ENCODE data around the gene GET3. TPM values are rescaled to one million over a fixed set of nuclear protein-coding genes. Genes with fewer than 3 reads are reported as not detected.
A peak's percentile ranks its signal among the peaks of the same experiment; 100 is the strongest.

Gene GET3
- total and polyA plus RNA-seq, 4 experiments from 2014 or later, result 30.8 to 114 (median 47.6) TPM

- H3K27me3 ChIP-seq (ENCODE audit: insufficient read depth, low read length), result no peaks in the 10 kb centered on the region
- H3K27ac Mint-ChIP-seq, result no peak overlapping the region
- POLR2A ChIA-PET (ENCODE audit: partially characterized antibody), result interaction anchor here (0.6 to 3.6 kb wide), 3 partner anchors 10 to 511 kb away, joined by 3 to 30 read pairs (median 11); no protein-coding TSS in a partner anchor
These were observed 30.4 kb downstream of the GET3 start for GRCh38 chr19:12767666-12768065.

DNA sequence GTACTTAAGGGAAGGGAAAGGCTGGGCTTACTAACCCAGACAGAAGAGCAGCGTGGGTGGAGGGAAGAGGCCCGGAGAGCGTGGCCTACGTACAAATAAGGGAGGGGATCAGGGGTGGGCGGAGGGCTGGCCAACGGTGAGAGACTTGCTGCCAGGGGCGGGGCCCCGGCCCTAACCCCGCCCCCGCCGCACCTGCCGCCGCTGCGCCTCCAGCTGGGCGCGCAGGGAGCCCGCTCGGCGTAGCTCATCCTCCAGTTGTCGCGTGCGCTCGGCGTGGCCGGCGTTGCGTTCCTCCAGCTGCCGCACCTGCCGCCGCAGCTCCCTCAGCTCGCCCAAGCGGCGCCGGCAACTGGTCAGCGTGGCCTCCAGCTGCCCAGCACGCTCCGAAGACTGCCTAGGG lies 32.4 kb downstream of the GET3 start:
- H3K27me3 ChIP-seq (ENCODE audit: insufficient read depth, low read length), result no peaks in the 10 kb centered on the region
- H3K4me3 ChIP-seq (ENCODE audit: low read length in 2 of 2), result no peak overlapping the region
- H3K36me3 Mint-ChIP-seq, result peaks cover 0 to 5% of the 10 kb centered on the region in 2 donors
- H3K9me3 Mint-ChIP-seq, result peaks cover 0 to 2% (median 0%) of the 10 kb centered on the region in 8 donors
- no peaks in the 10 kb centered on the region for H3K27me3 Mint-ChIP-seq
- H3K36me3 ChIP-seq (ENCODE audit: insufficient read depth, low read length), result no peaks in the 10 kb centered on the region
- no peak overlapping the region for H3K27ac ChIP-seq (ENCODE audit: low read depth, low read length)
- H3K9me3 ChIP-seq (ENCODE audit: control insufficient read depth in 1 of 2, low read length in 2 of 2), result no peaks in the 10 kb centered on the region
- peak; percentile 55 to 71 (median 67) for DNase-seq
- peak overlapping the region in 6 of 8 donors; percentile 24 to 62 (median 52) for H3K4me3 Mint-ChIP-seq
- ChIA-PET POLR2A (ENCODE audit: partially characterized antibody) (interaction anchor here (16.4 kb wide), 1 partner anchor 25 kb away, joined by 1162 read pairs; the partner anchor contains the start of genes JUNB, PRDX2 and THSD8), CTCF (ENCODE audit: partially characterized antibody) (interaction anchor here (1.6 to 27.8 kb wide), 4 partner anchors 9 to 79 kb away, joined by 4 to 906 read pairs (median 16); partner anchors contain the start of genes JUNB, PRDX2, RNASEH2A and THSD8)
- peaks cover 3% of the 10 kb centered on the region for H3K4me1 ChIP-seq (ENCODE audit: insufficient read depth, low read length)
- peaks cover 10 to 14% (median 13%) of the 10 kb centered on the region in 4 donors for H3K4me1 Mint-ChIP-seq
- intact Hi-C loops (cut with micrococcal nuclease), result no loop called here
- H3K27ac Mint-ChIP-seq, result peak overlapping the region in 4 of 7 donors; percentile 10 to 78 (median 54)

More at GRCh38 chr19:12767666-12768065, 30.4 kb downstream of the GET3 start:
- Histone ChIP-seq H3K27ac (ENCODE audit: low read depth, low read length) (no peak overlapping the region), H3K36me3 (ENCODE audit: insufficient read depth, low read length) (no peaks in the 10 kb centered on the region), H3K9me3 (ENCODE audit: control insufficient read depth in 1 of 2, low read length in 2 of 2) (no peaks in the 10 kb centered on the region), H3K4me1 (ENCODE audit: insufficient read depth, low read length) (no peaks in the 10 kb centered on the region), H3K4me3 (ENCODE audit: low read length in 2 of 2) (no peak overlapping the region)
- CTCF ChIA-PET (ENCODE audit: partially characterized antibody), result interaction anchor here (1.1 to 27.8 kb wide), 6 partner anchors 8 to 106 kb away, joined by 3 to 906 read pairs (median 25); partner anchors contain the start of genes HOOK2, JUNB, PRDX2 and RNASEH2A
- H3K4me1 Mint-ChIP-seq, result peaks cover 4 to 14% (median 5%) of the 10 kb centered on the region in 4 donors
- intact Hi-C loops (cut with micrococcal nuclease), result no loop called here
- no peak for DNase-seq
- peaks cover 0 to 2% (median 0%) of the 10 kb centered on the region in 8 donors for H3K9me3 Mint-ChIP-seq
- H3K4me3 Mint-ChIP-seq, result no peak overlapping the region
- H3K27me3 Mint-ChIP-seq, result no peaks in the 10 kb centered on the region
- H3K36me3 Mint-ChIP-seq, result peaks cover 0 to 5% of the 10 kb centered on the region in 2 donors

DNA sequence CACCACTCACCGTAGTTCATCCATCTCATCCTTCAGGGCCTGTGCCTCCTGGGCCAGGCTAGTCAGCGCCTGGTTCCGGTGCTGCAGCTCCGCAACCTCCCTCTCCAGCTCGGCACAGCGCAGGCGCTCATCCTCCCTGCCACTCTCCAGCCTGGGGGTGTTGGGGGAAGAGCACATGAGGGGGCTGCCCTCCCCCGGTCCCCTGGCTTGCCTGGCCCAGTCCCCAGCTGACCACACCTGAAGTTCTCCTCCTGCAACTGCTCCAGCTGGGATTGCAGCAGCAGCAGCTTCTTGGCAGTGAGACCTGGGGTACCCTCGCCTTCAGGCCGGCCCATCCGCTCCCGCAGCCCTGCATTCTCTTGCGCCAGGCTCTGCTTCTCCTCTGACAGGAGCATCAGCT lies 33.6 kb downstream of the GET3 start:
- Histone ChIP-seq H3K9me3 (ENCODE audit: control insufficient read depth in 1 of 2, low read length in 2 of 2) (no peaks in the 10 kb centered on the region), H3K4me3 (ENCODE audit: low read length in 2 of 2) (no peak overlapping the region), H3K4me1 (ENCODE audit: insufficient read depth, low read length) (peaks cover 8% of the 10 kb centered on the region), H3K27me3 (ENCODE audit: insufficient read depth, low read length) (no peaks in the 10 kb centered on the region), H3K27ac (ENCODE audit: low read depth, low read length) (no peak overlapping the region), H3K36me3 (ENCODE audit: insufficient read depth, low read length) (no peaks in the 10 kb centered on the region)
- Mint-ChIP-seq H3K9me3 (peaks cover 0 to 2% (median 0%) of the 10 kb centered on the region in 8 donors), H3K27me3 (no peaks in the 10 kb centered on the region), H3K27ac (no peak overlapping the region), H3K4me3 (no peak overlapping the region), H3K36me3 (no peaks in the 10 kb centered on the region), H3K4me1 (peaks cover 10 to 16% (median 14%) of the 10 kb centered on the region in 4 donors)
- CTCF ChIA-PET (ENCODE audit: partially characterized antibody), result interaction anchor here (1.0 to 27.8 kb wide), 5 partner anchors 11 to 77 kb away, joined by 3 to 906 read pairs (median 7); partner anchors contain the start of genes JUNB, PRDX2, RNASEH2A and THSD8
- intact Hi-C loops (cut with micrococcal nuclease), result no loop called here
- POLR2A ChIA-PET (ENCODE audit: partially characterized antibody), result interaction anchor here (0.6 to 16.4 kb wide), 2 partner anchors 24 to 69 kb away, joined by 3 to 1162 read pairs; partner anchors contain the start of genes JUNB, PRDX2 and THSD8
- DNase-seq, result peak in 1 of 5 donors; percentile 33

DNA sequence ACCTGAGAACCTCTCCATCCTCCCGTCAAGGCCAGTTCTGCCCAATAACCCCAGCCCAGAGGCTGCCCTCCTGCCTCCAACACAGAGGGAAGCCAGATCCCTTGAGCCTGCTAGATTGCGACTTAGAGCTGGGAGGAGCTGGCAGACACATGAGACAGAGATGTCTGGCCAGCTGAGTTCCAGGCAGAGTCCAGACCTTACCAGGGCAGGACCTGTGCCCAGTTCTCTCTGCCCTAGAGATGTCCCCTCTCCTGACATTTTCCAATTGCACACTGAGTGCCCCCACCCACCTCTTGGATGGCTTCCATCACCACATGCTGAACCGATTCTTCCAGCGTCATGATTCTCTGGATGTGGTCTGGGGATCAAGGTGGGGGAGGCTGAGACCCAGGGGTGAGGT lies 35.0 kb downstream of the GET3 start:
- H3K27ac Mint-ChIP-seq, result no peak overlapping the region
- H3K27me3 Mint-ChIP-seq, result no peaks in the 10 kb centered on the region
- peak in 1 of 5 donors; percentile 30 for DNase-seq
- H3K4me1 Mint-ChIP-seq, result peaks cover 10 to 18% (median 16%) of the 10 kb centered on the region in 4 donors
- H3K4me3 ChIP-seq (ENCODE audit: low read length in 2 of 2), result no peak overlapping the region
- no peaks in the 10 kb centered on the region for H3K36me3 Mint-ChIP-seq
- no peak overlapping the region for H3K27ac ChIP-seq (ENCODE audit: low read depth, low read length)
- no peaks in the 10 kb centered on the region for H3K9me3 Mint-ChIP-seq
- CTCF ChIA-PET (ENCODE audit: partially characterized antibody), result interaction anchor here (0.8 to 27.8 kb wide), 4 partner anchors 13 to 75 kb away, joined by 3 to 906 read pairs (median 18); partner anchors contain the start of genes JUNB, PRDX2, RNASEH2A and THSD8
- H3K4me1 ChIP-seq (ENCODE audit: insufficient read depth, low read length), result peaks cover 15% of the 10 kb centered on the region
- POLR2A ChIA-PET (ENCODE audit: partially characterized antibody), result interaction anchor here (16.4 kb wide), 1 partner anchor 23 kb away, joined by 1162 read pairs; the partner anchor contains the start of genes JUNB, PRDX2 and THSD8
- no peak overlapping the region for H3K4me3 Mint-ChIP-seq
- no peaks in the 10 kb centered on the region for H3K9me3 ChIP-seq (ENCODE audit: control insufficient read depth in 1 of 2, low read length in 2 of 2)
- no peaks in the 10 kb centered on the region for H3K27me3 ChIP-seq (ENCODE audit: insufficient read depth, low read length)
- intact Hi-C loops (cut with micrococcal nuclease), result no loop called here
- H3K36me3 ChIP-seq (ENCODE audit: insufficient read depth, low read length), result no peaks in the 10 kb centered on the region

- Histone ChIP-seq H3K27me3 (ENCODE audit: insufficient read depth, low read length) (no peaks in the 10 kb centered on the region), H3K9me3 (ENCODE audit: control insufficient read depth in 1 of 2, low read length in 2 of 2) (no peaks in the 10 kb centered on the region), H3K4me1 (ENCODE audit: insufficient read depth, low read length) (peaks cover 24% of the 10 kb centered on the region), H3K27ac (ENCODE audit: low read depth, low read length) (no peak overlapping the region), H3K4me3 (ENCODE audit: low read length in 2 of 2) (no peak overlapping the region), H3K36me3 (ENCODE audit: insufficient read depth, low read length) (no peaks in the 10 kb centered on the region)
- no peaks in the 10 kb centered on the region for H3K36me3 Mint-ChIP-seq
- H3K9me3 Mint-ChIP-seq, result no peaks in the 10 kb centered on the region
- H3K27me3 Mint-ChIP-seq, result no peaks in the 10 kb centered on the region
- peaks cover 15 to 30% (median 24%) of the 10 kb centered on the region in 4 donors for H3K4me1 Mint-ChIP-seq
- H3K27ac Mint-ChIP-seq, result peak overlapping the region in 4 of 7 donors; percentile 28 to 75 (median 67)
- POLR2A ChIA-PET (ENCODE audit: partially characterized antibody), result interaction anchor here (1.0 to 16.4 kb wide), 4 partner anchors 21 to 36 kb away, joined by 3 to 1162 read pairs (median 3); partner anchors contain the start of genes GET3, JUNB, PRDX2 and RNASEH2A
- DNase-seq, result no peak
- intact Hi-C loops (cut with micrococcal nuclease), result no loop called here
- peak overlapping the region in 6 of 8 donors; percentile 3 to 67 (median 46) for H3K4me3 Mint-ChIP-seq
- CTCF ChIA-PET (ENCODE audit: partially characterized antibody), result interaction anchor here (3.1 to 27.8 kb wide), 4 partner anchors 9 to 73 kb away, joined by 17 to 906 read pairs (median 32); partner anchors contain the start of genes JUNB, PRDX2, RNASEH2A and THSD8
These were observed 36.3 kb downstream of the GET3 start for GRCh38 chr19:12773571-12773970.

- ChIA-PET POLR2A (ENCODE audit: partially characterized antibody) (interaction anchor here (0.6 to 16.4 kb wide), 7 partner anchors 9 to 330 kb away, joined by 3 to 1162 read pairs (median 3); partner anchors contain the start of genes DNASE2, JUNB, PRDX2 and RNASEH2A), CTCF (ENCODE audit: partially characterized antibody) (interaction anchor here (3.1 to 27.8 kb wide), 4 partner anchors 10 to 72 kb away, joined by 17 to 906 read pairs (median 32); partner anchors contain the start of genes JUNB, PRDX2, RNASEH2A and THSD8)
- Mint-ChIP-seq H3K9me3 (no peaks in the 10 kb centered on the region), H3K27ac (peak within 1 kb of the TSS; percentile 81 to 92 (median 85)), H3K4me1 (peaks cover 18 to 37% (median 30%) of the 10 kb centered on the region in 4 donors), H3K36me3 (no peaks in the 10 kb centered on the region), H3K27me3 (no peaks in the 10 kb centered on the region), H3K4me3 (peak within 1 kb of the TSS; percentile 76 to 88 (median 84))
- DNase-seq, result peak in 2 of 5 donors; percentile 41 to 70
- Histone ChIP-seq H3K4me1 (ENCODE audit: insufficient read depth, low read length) (peaks cover 33% of the 10 kb centered on the region), H3K27me3 (ENCODE audit: insufficient read depth, low read length) (no peaks in the 10 kb centered on the region), H3K4me3 (ENCODE audit: low read length in 2 of 2) (peak within 1 kb of the TSS; percentile 39 to 62), H3K9me3 (ENCODE audit: control insufficient read depth in 1 of 2, low read length in 2 of 2) (no peaks in the 10 kb centered on the region), H3K36me3 (ENCODE audit: insufficient read depth, low read length) (no peaks in the 10 kb centered on the region), H3K27ac (ENCODE audit: low read depth, low read length) (peak within 1 kb of the TSS; percentile 79)
- intact Hi-C loops (cut with micrococcal nuclease), result loop anchor here (1.0 kb wide), 2 partner anchors 9 to 41 kb away; partner anchors contain the start of gene TRIR
These were observed 37.6 kb downstream of the GET3 start, which contains the start of gene HOOK2 for GRCh38 chr19:12774588-12775555. Gene HOOK2 (minus strand): TSS chr19:12775552. CDS start chr19:12775449, 103 bp downstream.

Data from CD4-positive, alpha-beta memory T cell (primary cell).